K562 (cell line): ENCODE data around the gene PCDHGA8. TPM values are rescaled to one million over a fixed set of nuclear protein-coding genes. Genes with fewer than 3 reads are reported as not detected.

ENCODE experiments used
- ATAC-seq: fragments of 200-7000 bp; cut with Tn5 transposase; 3 replicates; pipeline ENCODE4 v1.9.1; 2020; ENCODE audit warnings: moderate library complexity
- Bru-seq: library from RNA; stranded (reverse); fragments of 400-500 nt; gene quantifications from one replicate; lab custom pipeline; 2021; lab: Mats Ljungman, UMichigan
- BruChase-seq, 2 experiments: library from RNA; stranded (reverse); fragments of 400-500 nt; gene quantifications; one replicate each; lab custom pipeline; 2021; lab: Mats Ljungman, UMichigan
- BruUV-seq: library from RNA; stranded (reverse); fragments of 400-500 nt; replicated peaks from 2 replicates; lab custom pipeline; 2021; lab: Mats Ljungman, UMichigan
- CTCF ChIA-PET: fragments of 300-600 bp; formaldehyde crosslinking; extraction: SDS; loops from one replicate; lab custom pipeline; 2021; ENCODE audit warnings: low intra/inter-chr PET ratio; lab: Yijun Ruan, JAX
- POLR2A ChIA-PET: fragments of 300-600, 350-650 bp; sonication (Branson Sonifier 250); formaldehyde crosslinking; extraction: SDS; loops from one replicate; lab custom pipeline; 2021; ENCODE audit warnings: antibody characterized with exemption, inconsistent platforms; lab: Yijun Ruan, JAX
- DNase-seq, 4 experiments: peaks; one replicate each; pipeline versions ENCODE4 v3.0.0 to v3.0.0-alpha.2; 2011 to 2018; ENCODE audit warnings: low spot score in 3 of 4, mixed read lengths in 3 of 4; ENCODE audit errors: extremely low read depth in 1 of 4
- FAIRE-seq: peaks from 2 replicates; lab custom pipeline; 2011; peaks lifted over from hg19 to GRCh38; lab: Jason Lieb, UNC
- H2AFZ ChIP-seq: 2 replicates; pipeline ENCODE4 v1.6.0; 2011; ENCODE audit warnings: low read depth, low read length, control low read depth, inconsistent platforms
- H3K27ac ChIP-seq: fragments of 200-600 bp; 3 replicates; pipeline ENCODE4 v1.8.0; 2011; ENCODE audit warnings: low read depth, mild to moderate bottlenecking, control low read depth, inconsistent platforms, low read length, moderate library complexity, mixed read lengths; ENCODE audit errors: extremely low read depth
- H3K27me3 ChIP-seq, 2 experiments: fragments of 300-600 bp in 1 of 2; 2 replicates in 1 of 2; 3 replicates in 1 of 2; pipeline versions ENCODE4 v1.6.0 to v1.8.0; 2011; ENCODE audit warnings: inconsistent platforms in 2 of 2, low read length in 2 of 2, mild to moderate bottlenecking in 1 of 2, mixed read lengths in 1 of 2, moderate library complexity in 1 of 2; ENCODE audit not compliant: control insufficient read depth in 2 of 2, insufficient read depth in 2 of 2
- H3K36me3 ChIP-seq: fragments of 300-600 bp; 3 replicates; pipeline ENCODE4 v1.8.0; 2011; ENCODE audit warnings: mild to moderate bottlenecking, low read length, inconsistent platforms; ENCODE audit not compliant: control insufficient read depth, insufficient read depth
- H3K4me1 ChIP-seq, 2 experiments: fragments of 200-600 bp in 1 of 2; replicated peaks in 1 of 2; 2 replicates in 1 of 2; 3 replicates in 1 of 2; pipeline versions ENCODE4 v1.5.1 to v1.8.0; 2011; ENCODE audit warnings: inconsistent platforms in 2 of 2, low read length in 2 of 2, mild to moderate bottlenecking in 1 of 2, mixed read lengths in 1 of 2, moderate library complexity in 1 of 2; ENCODE audit not compliant: control insufficient read depth in 2 of 2, insufficient read depth in 2 of 2
- H3K4me2 ChIP-seq: 2 replicates; pipeline ENCODE4 v1.6.1; 2011; ENCODE audit warnings: low read length, control low read depth, inconsistent platforms, mixed read lengths; ENCODE audit not compliant: insufficient read depth
- H3K4me3 ChIP-seq: fragments of 200-600 bp; sonication (generic), shearing (Covaris generic); 2 replicates; pipeline ENCODE4 v1.5.1; 2016; ENCODE audit warnings: control low read depth, inconsistent platforms
- H3K79me2 ChIP-seq: fragments of 200-600 bp; 3 replicates; pipeline ENCODE4 v1.8.0; 2011; ENCODE audit warnings: low read length, inconsistent platforms; ENCODE audit not compliant: control insufficient read depth, insufficient read depth
- H3K9ac ChIP-seq, 2 experiments: 2 replicates each; pipeline versions ENCODE4 v1.6.0 to v1.6.1; 2011; ENCODE audit warnings: low read depth in 2 of 2, low read length in 2 of 2, control low read depth in 1 of 2, inconsistent platforms in 1 of 2, mild to moderate bottlenecking in 1 of 2, mixed read lengths in 1 of 2; ENCODE audit not compliant: insufficient read depth in 1 of 2
- H3K9me1 ChIP-seq: one replicate; pipeline ENCODE4 v1.6.0; 2011; ENCODE audit warnings: inconsistent platforms, mild to moderate bottlenecking, low read length, moderate library complexity; ENCODE audit not compliant: control insufficient read depth, insufficient read depth
- H3K9me3 ChIP-seq: replicated peaks from 2 replicates; pipeline ENCODE4 v1.5.1; 2011; ENCODE audit warnings: low read depth, low read length, inconsistent platforms; ENCODE audit not compliant: control insufficient read depth, insufficient read depth
- H4K20me1 ChIP-seq: replicated peaks from 2 replicates; pipeline ENCODE4 v1.6.1; 2011; ENCODE audit warnings: low read length, inconsistent platforms, mixed read lengths; ENCODE audit not compliant: control insufficient read depth, insufficient read depth
- CBX5 ChIP-seq: IDR thresholded peaks from 2 replicates; pipeline ENCODE4 v1.6.1; 2014; ENCODE audit warnings: low read depth, borderline replicate concordance
- WGBS: fragments of 100-300 bp; shearing (Covaris generic); methylation state at CpG from one replicate; pipeline ENCODE4 v1.1.6; 2016; ENCODE audit warnings: low coverage, mixed read lengths; ENCODE audit not compliant: insufficient coverage; ENCODE audit errors: missing lambda C conversion rate; 5-methylcytosine and 5-hydroxymethylcytosine counted together
- in situ Hi-C: fragments of 300-500 bp; cut with MboI; formaldehyde crosslinking; loops from 4 replicates; pipeline ENCODE4 v1.15.0; 2018; ENCODE audit warnings: inconsistent platforms, mixed read lengths
- intact Hi-C: fragments of 100-400 bp; cut with micrococcal nuclease; formaldehyde crosslinking; loops from 2 replicates; pipeline ENCODE4 v1.14.2; 2022
- long read RNA-seq, 3 experiments: library from polyadenylated mRNA in 2 of 3; library from RNA in 1 of 3; unstranded in 2 of 3; stranded (forward) in 1 of 3; transcript quantifications; one replicate each; pipeline ENCODE4 v2.0.0, GENCODE V29; 2019 to 2022
- polyA minus RNA-seq, 3 experiments: library from RNA; depleted of rRNA, polyadenylated mRNA; stranded (reverse); fragments of >200 nt; gene quantifications; 2 replicates each; pipeline ENCODE4 v1.2.3, GENCODE V29; 2011
- polyA plus RNA-seq, 8 experiments: library from polyadenylated mRNA; depleted of rRNA in 4 of 8; stranded (reverse) in 5 of 8; unstranded in 3 of 8; fragments of >200 nt; fragmentation: Nextera tagmentation in 2 of 8; fragmentation: Illumina TruSeq in 1 of 8; extraction: Ambion mirVana in 2 of 8; extraction: Trizol in 1 of 8; gene quantifications; 2 replicates each; pipeline versions ENCODE4 v1.2.1 to v1.2.3, GENCODE V29; 2011 to 2014; ENCODE audit warnings: inconsistent platforms in 1 of 8, missing spikeins in 1 of 8
- total RNA-seq, 7 experiments: library from RNA; depleted of rRNA in 6 of 7; stranded (reverse); fragments of >200 nt in 6 of 7; fragmentation: Illumina TruSeq in 2 of 7; extraction: Trizol in 2 of 7; gene quantifications; 2 replicates each; pipeline versions ENCODE4 v1.2.1 to v1.2.3, GENCODE V29; 2011 to 2021; ENCODE audit warnings: low replicate concordance in 1 of 7
- TF ChIP-seq, protein P1 (sequence below), 3 experiments: IDR thresholded peaks in 2 of 3; conservative IDR thresholded peaks in 1 of 3; 2 replicates each; pipeline ENCODE4 v1.5.1; 2011 to 2012; ENCODE audit warnings: low read length in 3 of 3, mild to moderate bottlenecking in 3 of 3, control low read depth in 2 of 3, improper control_type of control experiment in 1 of 3, inconsistent platforms in 1 of 3, low read depth in 1 of 3, mixed read lengths in 1 of 3, moderate library complexity in 1 of 3; ENCODE audit not compliant: insufficient read depth in 2 of 3

PCDHGA8 gene
- 0.23 and 0.28 TPM in 2 replicates for total RNA-seq (2011; cell fraction: chromatin; rRNA removed; ENCODE audit: low replicate concordance)
- total RNA-seq (2011; cell fraction: nucleolus; rRNA removed): under 0.01 and 0.39 TPM in 2 replicates
- 0.07 and 0.15 TPM in 2 replicates for total RNA-seq (2011; cell fraction: nucleoplasm; rRNA removed)
- total RNA-seq (2014; rRNA removed) (0.04 and 0.09 TPM in 2 replicates), total RNA-seq (2014; rRNA removed; fragmentation: Illumina TruSeq; extraction: Trizol) (0.04 and 0.06 TPM in 2 replicates), total RNA-seq (2015; rRNA removed; fragmentation: Illumina TruSeq; extraction: Trizol) (0.08 and 0.11 TPM in 2 replicates), total RNA-seq (2021) (0.07 and 0.18 TPM in 2 replicates), polyA plus RNA-seq (2011; rRNA removed) (0.01 and 0.07 TPM in 2 replicates), polyA plus RNA-seq (2014; fragmentation: Illumina TruSeq; extraction: Trizol) (0.06 and 0.10 TPM in 2 replicates), polyA plus RNA-seq (2014; fragmentation: Nextera tagmentation; extraction: Ambion mirVana) (not detected), polyA plus RNA-seq (2014; rRNA removed) (0.07 and 0.13 TPM in 2 replicates), polyA minus RNA-seq (2011; rRNA and poly(A)+ RNA removed) (0.03 and 0.07 TPM in 2 replicates), Bru-seq, nascent RNA (percentile 22 among the genes with signal in this experiment), BruChase-seq, experiment 1, labeled RNA remaining after a 2-hour chase (percentile 31 among the genes with signal in this experiment), BruChase-seq, experiment 2, labeled RNA remaining after a 6-hour chase (percentile 37 among the genes with signal in this experiment)
- polyA plus RNA-seq (2011; cell fraction: cytosol; rRNA removed): 0.03 TPM in 1 of 2 replicates, not detected in the other
- 0.07 TPM in 1 of 2 replicates, not detected in the other for polyA plus RNA-seq (2011; cell fraction: nucleus; rRNA removed)
- polyA plus RNA-seq (2012): 0.14 and 0.24 TPM in 2 replicates
- polyA minus RNA-seq (2011; cell fraction: cytosol; rRNA and poly(A)+ RNA removed): 0.19 TPM in 1 of 2 replicates, not detected in the other
- polyA minus RNA-seq (2011; cell fraction: nucleus; rRNA and poly(A)+ RNA removed): 0.11 and 0.27 TPM in 2 replicates
- long read RNA-seq, experiment 1, full-length matches to known transcripts: 1 of 1 reads
- long read RNA-seq, experiment 1, partial matches to known transcripts: 0 of 1 reads
- long read RNA-seq, experiment 1, other reads (novel, unspliced or antisense): 0 of 1 reads
- long read RNA-seq, experiment 2: 0 reads
- long read RNA-seq, experiment 3: 0 reads

DNA sequence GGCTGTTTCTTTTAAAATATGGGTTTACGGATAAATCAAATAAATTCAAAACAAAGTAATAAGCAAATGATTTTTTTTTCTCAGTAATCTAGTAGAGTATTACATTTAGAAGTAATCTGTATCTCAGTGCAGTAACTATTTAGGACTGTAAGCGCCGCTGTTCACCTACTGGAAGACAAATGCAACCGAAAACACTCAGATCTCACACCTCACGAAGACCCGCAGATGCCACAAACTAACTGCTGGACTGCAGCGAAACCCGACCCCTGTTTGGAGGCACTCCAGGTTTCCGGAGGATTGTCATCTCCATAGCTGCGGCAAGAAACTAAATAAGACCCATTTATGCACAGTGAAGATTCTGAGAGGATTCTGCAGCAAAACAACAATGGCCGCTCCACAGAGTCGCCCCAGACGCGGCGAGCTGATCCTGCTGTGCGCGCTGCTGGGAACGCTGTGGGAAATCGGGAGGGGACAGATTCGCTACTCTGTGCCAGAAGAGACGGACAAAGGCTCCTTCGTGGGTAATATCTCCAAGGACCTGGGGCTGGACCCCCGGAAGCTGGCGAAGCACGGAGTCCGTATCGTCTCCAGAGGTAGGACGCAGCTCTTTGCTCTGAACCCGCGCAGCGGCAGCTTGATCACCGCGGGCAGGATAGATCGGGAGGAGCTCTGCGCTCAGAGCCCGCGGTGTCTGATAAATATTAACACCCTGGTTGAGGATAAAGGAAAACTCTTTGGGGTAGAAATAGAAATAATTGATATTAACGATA, at the start of gene PCDHGA8:
PCDHGA8 (plus strand) TSS at position 205 of the 770 bp plus-strand sequence; CDS start at position 386, 181 bp downstream.
- no TSS peak for BruUV-seq
- Histone ChIP-seq H3K79me2 (no peaks in the 10 kb centered on the region), H3K9ac (no peak within 1 kb of the TSS), H4K20me1 (no peaks in the 10 kb centered on the region), H3K9me1 (no peaks in the 10 kb centered on the region), H3K36me3 (no peaks in the 10 kb centered on the region), H2AFZ (peak within 1 kb of the TSS; percentile 41; the same call in 1 of the 2 replicates), H3K4me3 (peak within 1 kb of the TSS; percentile 2; the same call in 1 of the 2 replicates), H3K4me2 (peak within 1 kb of the TSS; percentile 23; the same call in 1 of the 2 replicates), H3K4me1 (peaks cover 0 to 13% of the 10 kb centered on the region in 2 experiments; a peak in 1 of 5 replicates), H3K27ac (no peak within 1 kb of the TSS), H3K9me3 (no peaks in the 10 kb centered on the region), H3K27me3 (peaks cover 0 to 31% of the 10 kb centered on the region in 2 experiments; a peak in 3 of 5 replicates)
- 31% methylated on average over 35 of the region's 38 CpGs for WGBS
- ATAC-seq: peak; percentile 78
- in situ Hi-C loops: no loop called here
- peak in 1 of 4 experiments; percentile 24 for DNase-seq
- ChIA-PET CTCF (interaction anchor here (1.3 kb wide), 1 partner anchor 172 kb away, joined by 3 read pairs; no protein-coding TSS in a partner anchor), POLR2A (interaction anchor here (0.7 kb wide), 1 partner anchor 524 kb away, joined by 3 read pairs; no protein-coding TSS in a partner anchor)
- intact Hi-C loops: no loop called here
- FAIRE-seq: peak; percentile 59
- no peak for TF ChIP-seq CBX5
- TF ChIP-seq, protein P1, sequence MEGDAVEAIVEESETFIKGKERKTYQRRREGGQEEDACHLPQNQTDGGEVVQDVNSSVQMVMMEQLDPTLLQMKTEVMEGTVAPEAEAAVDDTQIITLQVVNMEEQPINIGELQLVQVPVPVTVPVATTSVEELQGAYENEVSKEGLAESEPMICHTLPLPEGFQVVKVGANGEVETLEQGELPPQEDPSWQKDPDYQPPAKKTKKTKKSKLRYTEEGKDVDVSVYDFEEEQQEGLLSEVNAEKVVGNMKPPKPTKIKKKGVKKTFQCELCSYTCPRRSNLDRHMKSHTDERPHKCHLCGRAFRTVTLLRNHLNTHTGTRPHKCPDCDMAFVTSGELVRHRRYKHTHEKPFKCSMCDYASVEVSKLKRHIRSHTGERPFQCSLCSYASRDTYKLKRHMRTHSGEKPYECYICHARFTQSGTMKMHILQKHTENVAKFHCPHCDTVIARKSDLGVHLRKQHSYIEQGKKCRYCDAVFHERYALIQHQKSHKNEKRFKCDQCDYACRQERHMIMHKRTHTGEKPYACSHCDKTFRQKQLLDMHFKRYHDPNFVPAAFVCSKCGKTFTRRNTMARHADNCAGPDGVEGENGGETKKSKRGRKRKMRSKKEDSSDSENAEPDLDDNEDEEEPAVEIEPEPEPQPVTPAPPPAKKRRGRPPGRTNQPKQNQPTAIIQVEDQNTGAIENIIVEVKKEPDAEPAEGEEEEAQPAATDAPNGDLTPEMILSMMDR (IDR thresholded peaks at IDR 0.05 in 2 of 3, conservative IDR thresholded peaks at IDR 0.05 in 1 of 3; ENCODE audit: insufficient read depth in 2 of 3, low read depth in 1 of 3, low read length in 3 of 3): peak; percentile 43 to 51 (median 50); a peak in 5 of 6 replicates
